Left kidney (tissue), 2 donors: ENCODE results near the gene AKAP1. TPM values are rescaled to one million over a fixed set of nuclear protein-coding genes. Genes with fewer than 3 reads are reported as not detected.
"Not testable (repeated sequence)": the region's sequence is repeated elsewhere in the genome, so short reads cannot be mapped to it uniquely, and the experiment has no call there.

Source experiments
- DNase-seq: peaks from one replicate; pipeline ENCODE4 v3.0.0-alpha.2; 2013
- polyA plus RNA-seq: library from polyadenylated mRNA; unstranded; fragments of 120-200 nt; gene quantifications from one replicate; pipeline ENCODE4 v1.2.1, GENCODE V29; 2013; ENCODE audit not compliant: insufficient read length

AKAP1 gene
- polyA plus RNA-seq, 1 donor = 36.4 TPM

DNA sequence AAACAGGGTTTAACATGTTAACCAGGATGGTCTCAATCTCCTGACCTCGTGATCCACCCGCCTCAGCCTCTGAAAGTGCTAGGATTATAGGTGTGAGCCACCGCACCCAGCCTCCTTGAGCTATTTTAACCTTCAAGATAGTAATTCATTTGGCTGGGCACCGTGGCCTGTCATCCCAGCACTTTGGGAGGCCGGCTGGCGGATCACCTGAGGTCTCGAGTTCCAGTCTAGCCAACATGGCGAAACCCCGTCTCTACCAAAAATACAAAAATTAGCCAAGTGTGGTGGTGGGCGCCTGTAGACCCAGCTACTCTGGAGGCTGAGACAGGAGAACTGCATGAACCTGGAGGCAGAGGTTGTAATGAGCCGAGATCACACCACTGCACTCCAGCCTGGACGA is 17.6 kb downstream of the AKAP1 start:
- DNase-seq = not testable (repeated sequence)

DNA sequence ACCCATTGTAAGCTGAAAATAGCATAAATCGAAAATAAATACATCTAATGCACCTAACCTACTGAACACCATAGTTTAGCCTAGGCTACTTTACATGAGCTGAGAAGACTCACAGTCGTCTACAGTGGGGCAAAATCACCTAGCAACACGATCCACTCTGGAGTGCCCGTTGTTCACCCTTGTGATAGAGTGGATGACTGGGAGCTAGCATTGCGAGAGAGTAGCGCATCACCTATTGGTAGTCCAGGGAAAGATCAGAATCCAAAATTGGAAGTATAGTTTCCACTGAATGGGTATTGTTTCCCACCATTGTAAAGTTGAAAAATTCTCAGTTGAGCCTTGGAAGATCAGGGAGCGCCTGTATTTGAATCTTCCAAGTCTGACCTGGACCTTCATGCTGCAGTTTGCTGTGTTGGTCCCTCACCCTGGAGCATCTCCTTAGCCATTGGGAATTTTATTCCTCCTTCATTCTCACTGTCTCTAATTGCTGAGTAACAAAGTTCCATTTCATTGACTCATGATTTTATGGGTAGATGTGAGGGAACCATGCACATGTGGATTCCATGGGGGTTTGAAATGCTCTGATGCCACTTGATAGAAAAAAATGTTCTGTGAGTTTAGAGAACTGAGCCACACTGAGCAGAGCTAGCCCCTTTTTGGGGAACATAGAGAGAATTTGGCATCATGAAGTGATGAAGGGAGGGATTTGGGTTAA is 19.6 kb downstream of the AKAP1 start:
- no peak for DNase-seq

DNA sequence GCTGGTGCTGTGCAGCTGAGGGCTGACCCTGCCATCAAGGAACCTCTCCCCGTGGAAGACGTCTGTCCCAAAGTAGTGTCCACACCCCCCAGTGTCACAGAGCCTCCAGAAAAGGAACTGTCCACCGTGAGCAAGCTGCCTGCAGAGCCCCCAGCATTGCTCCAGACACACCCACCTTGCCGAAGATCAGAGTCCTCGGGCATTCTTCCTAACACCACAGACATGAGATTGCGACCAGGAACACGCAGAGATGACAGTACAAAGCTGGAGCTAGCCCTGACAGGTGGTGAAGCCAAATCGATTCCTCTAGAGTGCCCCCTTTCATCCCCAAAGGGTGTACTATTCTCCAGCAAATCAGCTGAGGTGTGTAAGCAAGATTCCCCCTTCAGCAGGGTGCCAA is 20.5 kb downstream of the AKAP1 start:
- no peak for DNase-seq

DNA sequence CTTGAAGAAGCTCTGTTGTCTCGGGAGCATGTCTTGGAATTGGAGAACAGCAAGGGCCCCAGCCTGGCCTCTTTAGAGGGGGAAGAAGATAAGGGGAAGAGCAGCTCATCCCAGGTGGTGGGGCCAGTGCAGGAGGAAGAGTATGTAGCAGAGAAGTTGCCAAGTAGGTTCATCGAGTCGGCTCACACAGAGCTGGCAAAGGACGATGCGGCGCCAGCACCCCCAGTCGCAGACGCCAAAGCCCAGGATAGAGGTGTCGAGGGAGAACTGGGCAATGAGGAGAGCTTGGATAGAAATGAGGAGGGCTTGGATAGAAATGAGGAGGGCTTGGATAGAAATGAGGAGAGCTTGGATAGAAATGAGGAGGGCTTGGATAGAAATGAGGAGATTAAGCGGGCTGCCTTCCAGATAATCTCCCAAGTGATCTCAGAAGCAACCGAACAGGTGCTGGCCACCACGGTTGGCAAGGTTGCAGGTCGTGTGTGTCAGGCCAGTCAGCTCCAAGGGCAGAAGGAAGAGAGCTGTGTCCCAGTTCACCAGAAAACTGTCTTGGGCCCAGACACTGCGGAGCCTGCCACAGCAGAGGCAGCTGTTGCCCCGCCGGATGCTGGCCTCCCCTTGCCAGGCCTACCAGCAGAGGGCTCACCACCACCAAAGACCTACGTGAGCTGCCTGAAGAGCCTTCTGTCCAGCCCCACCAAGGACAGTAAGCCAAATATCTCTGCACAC is 21.2 kb downstream of the AKAP1 start:
- DNase-seq = no peak

- DNase-seq = no peak
Measured at GRCh38 chr17:57106836-57107497, 21.9 kb downstream of the AKAP1 start.

DNA sequence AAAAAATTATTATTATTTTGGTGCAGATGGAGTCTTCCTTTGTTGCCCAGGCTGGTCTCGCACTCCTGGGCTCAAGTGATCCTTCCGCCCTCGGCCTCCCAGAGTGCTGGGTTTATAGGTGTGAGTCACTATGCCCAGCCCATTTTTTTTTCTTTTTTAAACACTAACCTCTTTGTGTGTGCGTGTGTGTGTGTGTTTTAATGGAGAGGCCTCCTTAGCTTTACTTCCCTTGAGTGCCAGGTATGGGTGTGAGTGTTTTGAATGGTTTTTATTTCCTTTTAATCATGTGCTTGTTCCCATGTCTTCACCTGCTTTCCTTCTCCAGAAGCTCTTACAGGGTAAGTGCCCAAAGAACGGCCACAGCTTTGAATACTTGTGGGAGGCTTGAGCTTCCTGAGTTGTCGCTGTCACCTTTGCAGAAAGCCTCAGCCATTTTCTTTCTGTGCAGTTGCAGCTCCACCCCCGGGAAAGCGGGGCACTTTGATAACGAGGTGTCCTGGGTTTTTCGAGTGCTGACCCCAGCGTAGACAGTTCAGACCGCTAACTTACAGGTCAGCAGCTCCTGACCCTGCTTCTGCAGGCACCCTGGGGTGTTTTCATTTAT is 22.6 kb downstream of the AKAP1 start:
- DNase-seq = no peak

DNA sequence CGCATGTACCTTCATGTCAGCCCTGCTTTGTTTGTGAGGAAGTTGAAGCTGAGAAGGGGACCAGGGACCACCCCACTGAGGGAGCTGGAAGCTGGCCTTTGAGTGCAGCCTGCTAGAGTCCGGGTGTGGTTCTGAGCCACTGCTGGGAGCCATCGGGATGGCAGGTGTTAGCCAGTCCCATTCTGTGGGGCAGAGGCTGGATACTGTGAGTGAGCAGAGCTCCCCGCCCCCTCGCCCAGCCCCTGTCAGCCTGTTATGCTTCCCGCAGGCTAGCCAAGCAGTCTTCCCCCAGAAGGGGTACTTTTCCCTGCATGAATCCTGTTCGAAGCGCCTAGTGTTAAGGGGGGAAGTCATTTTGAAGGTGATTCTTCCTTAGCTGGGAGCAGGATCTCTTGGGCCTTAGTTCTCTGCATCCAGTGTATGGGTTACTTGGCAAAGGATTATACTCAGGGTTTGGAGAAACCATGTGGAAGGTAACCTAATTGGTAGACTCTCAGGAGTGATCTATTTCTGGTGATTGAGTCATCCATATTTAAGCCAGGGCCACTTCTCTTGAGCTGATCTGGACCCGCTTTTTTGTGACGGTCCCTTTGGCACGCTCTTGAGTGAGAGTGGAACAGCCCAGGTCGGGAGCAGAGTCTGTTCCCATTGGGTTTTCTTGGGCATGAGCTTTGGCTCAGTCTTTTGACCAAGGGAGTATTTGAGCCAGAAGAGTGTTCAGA is 23.8 kb downstream of the AKAP1 start:
- no peak for DNase-seq

DNA sequence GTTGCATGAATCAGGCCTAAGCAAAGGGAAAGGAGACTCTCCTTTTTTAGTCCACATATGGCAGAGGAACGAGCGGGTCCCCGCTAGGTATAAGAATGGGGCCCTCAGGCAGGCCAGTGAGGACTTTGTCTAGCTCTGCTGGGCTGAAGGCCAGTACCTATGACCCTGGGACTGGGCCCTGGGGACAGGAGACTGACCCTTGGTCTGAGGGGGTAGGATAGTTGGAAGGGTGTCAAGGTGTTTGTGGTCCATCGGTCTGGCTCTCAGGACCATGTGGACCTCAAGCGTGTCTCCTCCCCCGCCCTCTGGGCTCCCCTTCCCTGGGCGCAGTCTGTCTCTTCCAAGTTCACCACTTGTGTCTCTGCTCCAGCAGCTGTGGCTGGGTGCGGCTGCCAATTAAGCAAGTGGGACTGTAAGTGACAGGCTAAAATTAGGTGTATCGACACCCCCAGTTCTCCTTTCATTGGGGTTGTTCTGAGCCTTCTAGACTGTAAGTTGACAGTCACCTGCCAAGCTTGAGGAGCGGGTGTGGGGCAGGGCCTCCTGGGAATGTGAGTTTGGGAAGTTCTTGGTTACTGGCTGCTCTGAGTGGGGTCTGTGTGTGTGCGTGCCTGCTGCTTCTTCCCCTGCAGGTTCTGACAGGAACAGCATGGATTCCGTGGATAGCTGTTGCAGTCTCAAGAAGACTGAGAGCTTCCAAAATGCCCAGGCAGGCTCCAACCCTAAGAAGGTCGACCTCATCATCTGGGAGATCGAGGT is 24.5 kb downstream of the AKAP1 start:
- no peak for DNase-seq

- no peak for DNase-seq
Measured at GRCh38 chr17:57110152-57110542, 25.1 kb downstream of the AKAP1 start.

- no peak for DNase-seq
Measured at GRCh38 chr17:57110579-57111325, 25.7 kb downstream of the AKAP1 start.

DNA sequence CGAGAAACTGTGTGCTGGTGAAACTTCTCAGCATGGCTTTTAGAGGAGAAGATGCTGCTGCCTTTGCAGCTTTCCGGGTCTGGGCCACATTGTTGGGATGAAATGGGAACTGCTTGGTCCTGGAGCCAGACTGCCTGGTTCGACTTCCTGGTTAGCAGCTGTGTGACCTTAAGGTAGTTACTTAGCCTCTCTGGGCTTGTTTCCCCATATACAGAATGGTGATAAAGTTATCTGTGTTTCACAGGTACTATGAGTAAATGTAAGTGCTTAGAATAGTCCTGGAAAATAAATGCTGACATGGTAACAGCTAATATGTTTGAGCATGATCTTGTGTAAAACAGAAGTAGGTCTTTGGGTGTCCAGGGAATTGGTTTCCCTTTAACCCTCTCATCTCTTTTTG is 26.3 kb downstream of the AKAP1 start:
- no peak for DNase-seq

DNA sequence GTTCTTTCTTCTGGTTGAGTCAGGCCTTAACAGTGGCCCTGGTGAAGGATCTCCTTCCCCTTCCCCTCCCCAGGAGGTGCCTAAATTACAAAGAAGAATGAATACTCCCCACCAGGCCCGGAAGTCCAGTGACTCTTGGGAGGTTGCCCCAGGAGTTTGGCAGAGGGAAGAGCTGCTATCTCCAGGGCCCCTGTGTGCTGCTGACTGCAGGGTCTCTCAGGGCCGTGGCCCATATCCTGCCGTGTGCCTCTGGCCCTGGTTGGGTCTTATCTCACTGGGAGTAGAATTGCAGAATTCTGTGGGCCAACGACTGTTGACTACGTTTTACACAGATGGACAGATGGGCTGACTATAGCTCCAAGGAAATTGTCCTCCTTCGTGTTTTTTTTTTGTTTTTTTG is 28.0 kb downstream of the AKAP1 start:
- no peak for DNase-seq

DNA sequence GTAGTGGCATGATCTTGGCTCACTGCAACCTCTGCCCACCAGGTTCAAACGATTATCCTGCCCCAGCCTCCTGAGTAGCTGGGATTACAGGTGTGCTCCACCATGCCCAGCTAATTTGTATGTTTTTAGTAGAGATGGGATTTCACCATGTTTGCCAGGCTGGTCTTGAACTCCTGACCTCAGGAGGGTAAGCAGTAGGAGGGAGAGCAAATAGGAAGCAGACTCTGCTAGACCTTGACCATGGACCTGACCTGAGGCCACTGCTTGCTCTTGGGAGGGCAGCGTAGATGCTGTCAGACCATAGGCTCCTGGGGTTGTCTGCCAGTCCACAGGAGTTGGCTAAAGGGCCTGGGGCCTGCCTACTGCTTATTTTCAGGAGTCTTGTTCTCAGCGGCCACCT is 28.6 kb downstream of the AKAP1 start:
- no peak for DNase-seq

- no peak for DNase-seq
Measured at GRCh38 chr17:57114085-57114673, 29.1 kb downstream of the AKAP1 start.

DNA sequence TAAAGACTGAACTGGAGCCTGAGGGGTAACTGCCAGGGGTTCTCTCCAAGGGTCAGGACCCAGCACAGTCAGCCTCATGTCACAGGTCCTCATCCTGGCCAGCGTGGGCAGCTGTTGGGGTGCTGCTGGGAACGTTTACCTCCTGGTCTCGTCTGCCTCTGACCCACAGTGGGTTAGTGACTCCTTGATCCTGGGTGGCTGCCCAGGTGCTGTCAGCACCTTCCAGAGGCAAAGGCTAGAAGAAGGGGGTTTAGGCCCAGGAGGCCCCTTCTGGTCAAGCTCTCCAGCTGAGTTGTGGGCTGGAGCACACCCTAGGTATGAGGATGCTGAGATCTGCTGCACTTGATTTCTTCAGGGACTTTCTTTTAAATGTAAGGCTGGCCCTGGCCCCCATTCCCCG is 30.3 kb downstream of the AKAP1 start:
- no peak for DNase-seq

DNA sequence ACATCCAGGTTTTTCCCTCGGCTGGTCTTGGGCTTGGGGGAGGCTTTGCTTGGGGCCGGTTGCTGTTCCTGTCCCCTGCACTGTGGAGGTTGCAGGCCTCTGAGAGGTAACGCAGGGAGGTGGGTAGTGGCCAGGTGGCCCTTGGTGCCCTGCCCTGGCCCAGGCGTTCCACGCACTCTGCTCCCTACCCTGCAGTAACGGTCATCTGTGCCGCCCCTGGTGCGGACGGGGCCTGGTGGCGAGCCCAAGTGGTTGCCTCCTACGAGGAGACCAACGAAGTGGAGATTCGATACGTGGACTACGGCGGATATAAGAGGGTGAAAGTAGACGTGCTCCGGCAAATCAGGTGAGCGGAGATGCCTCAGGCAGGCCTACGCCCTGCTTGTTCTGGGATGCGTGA is 30.9 kb downstream of the AKAP1 start:
- no peak for DNase-seq

DNA sequence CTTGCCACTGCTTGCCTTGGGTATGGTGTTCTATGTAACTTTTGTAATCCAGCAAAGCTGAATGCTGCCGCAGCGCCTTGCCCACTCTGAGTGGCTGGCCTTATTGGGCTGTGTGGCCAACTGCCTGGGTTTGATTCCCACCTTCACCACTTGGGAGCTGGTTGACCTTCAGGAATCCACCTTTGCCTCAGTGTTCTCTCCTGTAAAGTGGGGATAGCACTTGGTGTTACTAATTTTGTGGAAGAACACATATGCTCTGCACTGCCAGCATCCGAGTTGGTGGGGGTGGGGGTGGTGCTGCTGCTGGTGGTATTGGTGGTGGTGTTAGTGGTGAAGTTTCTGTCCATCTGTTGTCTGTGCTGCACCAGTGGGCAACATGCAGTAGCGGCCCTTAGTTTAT is 32.8 kb downstream of the AKAP1 start:
- no peak for DNase-seq

GRCh38 chr17:57120814-57121213 is 35.8 kb downstream of the AKAP1 start:
- DNase-seq = no peak

- peak; percentile 52 for DNase-seq
Measured at GRCh38 chr17:57121308-57122042, 36.4 kb downstream of the AKAP1 start.

DNA sequence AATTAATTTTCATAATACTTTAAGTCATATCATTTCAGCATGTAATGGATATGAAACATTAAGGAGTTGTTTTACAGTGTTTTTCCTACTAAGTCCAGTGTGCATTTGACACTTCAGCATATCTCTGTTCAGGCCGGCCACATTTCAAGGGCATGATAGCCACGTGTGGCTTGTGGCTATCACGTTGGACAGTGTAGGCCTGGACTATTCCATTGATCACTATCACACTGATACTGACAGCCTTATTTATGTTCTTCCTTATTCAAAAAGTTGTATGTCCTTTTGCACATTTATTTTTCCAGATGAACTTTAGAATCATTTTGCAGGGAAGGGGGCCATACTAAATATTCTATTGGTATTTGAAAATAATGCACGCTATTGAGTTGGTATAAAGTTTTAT is 39.0 kb downstream of the AKAP1 start:
- DNase-seq = no peak
